ENCODE results near the gene SCARB1.
A peak's percentile ranks its signal among the peaks of the same experiment; 100 is the strongest.

Gene SCARB1

GRCh38 chr12:124777399-124778372, 86.0 kb downstream of the SCARB1 start:
- no peak for DNase-seq (ENCODE audit: low read depth, low spot score)

- no peak for DNase-seq (ENCODE audit: low read depth, low spot score)
Measured at GRCh38 chr12:124776125-124776513, 87.5 kb downstream of the SCARB1 start.

- peak; percentile 90 for DNase-seq (ENCODE audit: low read depth, low spot score)
Measured at GRCh38 chr12:124774462-124775167, 89.0 kb downstream of the SCARB1 start.

GRCh38 chr12:124774054-124774461, 89.6 kb downstream of the SCARB1 start:
- no peak for DNase-seq (ENCODE audit: low read depth, low spot score)

- no peak for DNase-seq (ENCODE audit: low read depth, low spot score)
Measured at GRCh38 chr12:124772289-124773170, 91.1 kb downstream of the SCARB1 start.

DNA sequence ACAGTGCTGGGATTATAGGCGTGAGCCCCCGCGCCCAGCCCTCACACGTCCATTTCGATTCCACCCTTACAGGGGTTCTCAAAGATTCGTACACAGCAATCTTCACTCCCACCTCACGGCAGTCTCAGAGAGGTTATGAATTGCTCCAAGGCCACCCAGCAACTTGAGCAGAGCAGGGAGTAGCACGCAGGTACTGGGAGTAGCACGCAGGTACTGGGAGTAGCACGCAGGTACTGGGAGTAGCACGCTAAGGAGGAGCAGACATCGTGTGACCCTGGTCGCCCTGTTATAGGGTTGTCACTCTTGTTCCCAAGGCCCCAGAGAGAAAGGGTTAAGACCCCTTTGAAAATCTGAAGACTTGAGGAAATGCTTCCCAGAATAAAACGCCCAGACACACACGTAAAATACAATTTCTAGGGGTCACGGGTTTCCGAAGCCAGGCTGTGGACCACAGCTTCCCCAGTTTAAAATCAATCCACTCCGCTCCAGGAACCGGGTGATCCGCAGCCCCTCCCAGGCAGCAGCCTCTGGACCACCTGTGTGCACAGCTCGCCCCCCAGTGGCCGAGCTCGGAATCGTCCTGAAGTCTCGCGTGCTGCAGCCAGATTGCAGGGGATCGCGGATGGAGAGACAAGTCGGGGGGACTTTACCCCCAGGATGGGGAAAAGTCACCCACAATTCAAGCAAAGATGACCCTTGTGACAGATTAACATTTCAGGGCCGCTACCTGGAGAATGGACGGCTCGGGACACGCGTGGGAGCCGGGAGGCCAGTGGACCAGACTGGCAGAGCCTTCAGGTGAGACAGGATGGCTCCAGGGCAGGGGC, 92.0 kb downstream of the SCARB1 start:
- DNase-seq (ENCODE audit: low read depth, low spot score): no peak

DNA sequence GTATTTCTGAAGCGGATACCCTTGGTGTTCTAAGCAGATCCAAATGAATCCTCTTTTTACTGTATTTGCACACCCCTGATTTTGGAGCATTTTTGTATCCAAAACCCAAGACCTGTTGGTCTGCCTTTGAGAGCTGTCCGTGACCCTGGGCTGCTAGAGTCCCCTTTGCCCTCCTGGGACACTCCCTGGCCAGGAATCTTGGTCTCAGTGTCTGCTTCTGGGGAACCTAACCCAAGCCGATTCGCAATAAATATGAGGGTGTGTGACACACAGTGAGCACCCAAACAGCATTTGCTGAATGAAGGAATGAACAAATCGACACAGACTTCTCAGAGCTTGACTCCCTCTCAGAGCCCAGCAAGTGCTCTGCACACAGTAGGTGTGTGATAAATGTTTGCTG, 92.9 kb downstream of the SCARB1 start:
- DNase-seq (ENCODE audit: low read depth, low spot score): no peak

- no peak for DNase-seq (ENCODE audit: low read depth, low spot score)
Measured at GRCh38 chr12:124769881-124770512, 93.7 kb downstream of the SCARB1 start.

DNA sequence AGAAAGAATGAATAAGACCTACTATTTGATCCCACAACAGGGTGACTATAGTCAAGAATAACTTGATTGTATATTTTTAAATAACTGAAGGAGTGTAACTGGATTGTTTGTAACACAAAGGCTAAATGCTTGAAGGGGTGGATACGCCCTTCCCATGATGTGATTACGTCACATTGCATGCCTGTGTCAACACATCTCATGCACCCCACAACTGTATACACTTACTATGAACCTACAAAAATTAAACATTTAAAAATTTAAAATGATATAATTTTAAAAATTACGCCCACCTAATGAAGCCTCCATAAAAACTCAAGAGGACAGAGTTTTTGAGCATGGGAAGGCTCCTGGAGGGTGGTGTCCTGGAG, 94.5 kb downstream of the SCARB1 start:
- no peak for DNase-seq (ENCODE audit: low read depth, low spot score)

GRCh38 chr12:124768452-124769162, 95.1 kb downstream of the SCARB1 start:
- no peak for DNase-seq (ENCODE audit: low read depth, low spot score)

DNA sequence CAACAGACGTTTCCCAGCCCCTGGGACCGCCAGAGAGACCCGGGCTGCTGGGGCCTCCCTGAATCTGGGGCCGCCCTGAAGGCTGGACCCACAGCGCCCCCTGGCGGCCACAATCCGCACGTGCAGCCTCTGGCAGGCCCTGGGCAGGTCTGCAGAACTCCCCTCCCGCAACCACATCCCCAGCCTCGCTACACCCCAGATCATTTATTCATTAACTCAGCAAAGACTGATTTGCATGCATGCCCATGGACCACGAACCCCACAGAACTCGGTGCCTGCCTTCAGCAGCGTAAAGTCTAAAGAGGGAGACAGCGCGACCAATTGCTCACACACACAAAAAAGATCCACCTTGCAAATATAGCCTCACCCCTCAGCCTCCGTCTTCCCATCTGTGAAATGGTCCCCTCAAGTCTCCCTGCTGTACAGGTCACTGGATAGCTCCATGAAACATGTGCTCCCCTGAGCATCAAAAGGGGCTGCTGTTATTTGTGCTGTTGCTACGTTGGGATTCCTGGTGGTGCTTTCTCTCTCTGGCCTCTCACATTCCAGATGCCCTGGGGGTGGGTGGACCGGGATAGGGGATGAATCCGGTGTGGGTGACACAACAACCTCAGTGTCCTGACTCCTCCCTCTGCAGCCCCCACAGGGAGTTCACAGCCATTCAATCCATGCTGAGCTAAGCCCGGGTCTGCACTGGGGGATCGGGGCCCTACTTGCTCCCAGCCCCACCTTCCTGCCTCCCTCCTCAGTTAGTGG, 96.4 kb downstream of the SCARB1 start:
- no peak for DNase-seq (ENCODE audit: low read depth, low spot score)

DNA sequence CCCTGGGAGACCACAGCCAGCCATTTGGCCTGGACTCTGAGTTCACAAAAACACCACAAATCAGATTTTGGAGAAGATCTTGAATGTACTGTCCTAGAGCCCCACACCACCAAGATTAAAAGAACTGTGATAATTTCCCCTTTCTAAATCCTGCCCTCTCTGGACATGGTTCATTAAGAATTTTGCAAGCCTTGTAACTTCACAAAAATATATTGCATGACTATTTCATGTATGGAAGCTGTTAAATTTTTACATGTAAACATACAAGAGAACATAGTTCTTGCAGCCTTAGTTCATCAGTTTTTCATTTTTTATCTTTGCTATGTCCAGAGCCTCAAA, 97.0 kb downstream of the SCARB1 start:
- no peak for DNase-seq (ENCODE audit: low read depth, low spot score)

- no peak for DNase-seq (ENCODE audit: low read depth, low spot score)
Measured at GRCh38 chr12:124765581-124766489, 97.8 kb downstream of the SCARB1 start.

- DNase-seq (ENCODE audit: low read depth, low spot score): no peak
Measured at GRCh38 chr12:124764870-124765580, 98.6 kb downstream of the SCARB1 start.

DNA sequence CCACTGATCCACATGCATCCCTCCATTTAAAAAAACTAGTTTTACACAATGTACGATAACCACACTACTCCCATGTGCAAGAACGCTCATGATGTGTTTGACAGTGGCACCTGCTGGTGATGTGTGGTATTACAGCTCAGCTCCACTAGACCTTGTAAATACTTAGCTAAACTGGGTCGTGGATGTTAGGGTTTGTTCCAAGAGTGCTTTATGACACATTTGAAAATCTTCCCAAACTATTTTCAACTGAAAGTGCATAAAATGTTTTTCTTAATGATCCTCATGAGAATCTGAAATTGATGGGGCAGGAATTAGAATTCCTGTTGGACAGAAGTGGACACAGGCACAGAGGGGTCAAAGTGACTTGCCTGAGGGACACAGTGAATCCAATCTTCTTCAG, 99.2 kb downstream of the SCARB1 start:
- no peak for DNase-seq (ENCODE audit: low read depth, low spot score)

DNA sequence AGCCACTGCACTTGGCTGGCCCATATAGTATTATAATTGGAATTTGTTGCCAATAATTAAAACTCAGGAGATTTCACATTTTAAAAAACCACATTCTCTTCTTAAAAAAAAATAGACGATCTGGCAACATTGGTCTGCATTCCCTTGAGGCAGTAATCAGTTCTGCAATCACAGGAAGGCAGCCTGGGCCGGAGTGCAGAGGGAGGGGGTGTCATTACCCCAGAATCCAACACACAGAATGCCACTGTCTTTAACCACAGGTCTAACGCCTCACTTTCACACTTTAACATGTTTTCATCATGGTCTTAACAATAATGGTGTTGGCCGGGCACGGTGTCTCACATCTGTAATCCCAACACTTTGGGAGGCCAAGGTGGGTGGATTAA, 100.1 kb downstream of the SCARB1 start:
- no peak for DNase-seq (ENCODE audit: low read depth, low spot score)

DNA sequence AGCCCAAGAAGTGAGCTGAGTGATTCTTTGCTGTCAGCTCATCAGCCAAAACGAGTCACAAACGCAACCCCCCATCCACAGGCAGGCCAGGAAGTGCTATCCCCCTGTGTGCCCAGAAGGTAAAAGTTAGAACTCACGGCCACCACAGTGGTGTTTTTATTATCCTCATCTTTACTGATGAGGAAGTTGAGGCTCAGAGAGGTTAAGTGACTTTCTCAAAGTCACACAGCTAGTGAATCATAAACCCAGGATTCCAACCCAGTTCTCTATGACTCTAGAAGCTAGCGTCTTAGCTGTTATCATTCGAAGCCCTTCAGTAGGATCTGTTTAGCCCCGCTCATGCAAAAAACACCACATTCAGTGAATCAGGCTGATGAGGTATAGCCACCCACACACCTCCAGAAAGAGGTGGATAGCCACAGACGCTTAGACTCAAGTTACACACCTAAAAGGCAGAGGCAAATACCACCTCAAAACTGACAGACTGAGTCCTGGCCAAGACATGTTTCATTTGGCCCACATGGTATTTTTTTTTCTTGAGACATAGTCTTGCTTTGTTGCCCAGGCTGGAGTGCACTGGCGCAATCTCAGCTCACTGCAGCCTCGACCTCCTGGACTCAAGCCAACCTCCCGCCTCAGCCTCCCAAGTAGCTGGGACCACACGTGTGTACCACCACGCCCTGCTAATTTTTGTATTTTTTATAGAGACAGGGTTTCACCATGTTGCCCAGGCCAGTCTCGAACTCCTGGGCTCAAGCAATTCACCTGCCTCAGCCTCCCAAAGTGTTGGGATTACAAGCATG, 100.7 kb downstream of the SCARB1 start:
- no peak for DNase-seq (ENCODE audit: low read depth, low spot score)

Data from brain pericyte (primary cell).